Stimulated activated CD8-positive, alpha-beta memory T cell treated with anti-CD3 and anti-CD28 coated beads, Interleukin-2, amount 100 ng/mL, for 48 hours (primary cell): ENCODE results near the gene RPL36A.

Experiments
- DNase-seq, 2 donors: peaks; one replicate each; pipeline ENCODE4 v3.0.0-alpha.2; 2020; ENCODE audit warnings: low read depth in 2 of 2

The RPL36A gene

DNA sequence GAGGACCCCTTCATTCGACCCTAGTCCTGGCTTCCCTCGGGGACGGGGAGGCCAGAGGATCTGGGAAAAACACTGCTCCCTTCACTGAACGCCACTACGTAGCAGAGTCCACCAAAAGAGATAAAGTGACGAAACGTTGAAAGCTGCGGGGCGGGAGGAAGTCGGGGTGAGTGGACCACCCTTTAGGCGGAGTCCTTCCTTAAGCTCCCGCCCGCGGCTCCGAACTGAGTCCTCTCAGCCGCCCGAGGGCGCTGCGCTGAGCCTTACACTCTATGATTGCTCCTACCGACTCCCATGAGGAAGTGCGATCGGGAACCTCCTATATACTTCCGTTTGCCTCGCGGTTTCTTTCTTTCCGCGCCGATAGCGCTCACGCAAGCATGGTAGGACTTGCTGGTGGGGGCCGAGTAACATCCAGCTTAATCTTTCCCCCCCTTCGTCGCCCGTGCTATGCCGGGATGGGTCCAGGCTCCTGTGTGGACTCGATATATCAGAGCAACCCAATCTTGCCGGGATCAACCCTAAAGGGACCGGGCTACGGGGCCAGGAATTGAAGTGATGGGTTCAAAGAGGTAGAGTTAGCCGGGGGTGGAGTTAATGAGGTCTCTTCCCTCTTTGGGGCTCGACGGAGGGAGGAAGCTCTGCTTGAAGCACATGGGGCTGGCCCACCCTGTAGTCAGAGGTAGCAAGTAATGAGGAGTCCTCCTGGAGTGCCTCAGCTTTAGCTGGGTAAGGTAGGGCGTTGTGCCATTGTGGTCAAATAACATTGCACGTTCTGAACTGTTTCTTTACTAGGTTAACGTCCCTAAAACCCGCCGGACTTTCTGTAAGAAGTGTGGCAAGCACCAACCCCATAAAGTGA, at the start of gene RPL36A:
Gene RPL36A, plus strand, starts transcription at position 348 of the 862 bp plus-strand sequence. Its CDS starts 33 bp downstream, at position 381.
- peak; percentile 68 to 77 for DNase-seq

DNA sequence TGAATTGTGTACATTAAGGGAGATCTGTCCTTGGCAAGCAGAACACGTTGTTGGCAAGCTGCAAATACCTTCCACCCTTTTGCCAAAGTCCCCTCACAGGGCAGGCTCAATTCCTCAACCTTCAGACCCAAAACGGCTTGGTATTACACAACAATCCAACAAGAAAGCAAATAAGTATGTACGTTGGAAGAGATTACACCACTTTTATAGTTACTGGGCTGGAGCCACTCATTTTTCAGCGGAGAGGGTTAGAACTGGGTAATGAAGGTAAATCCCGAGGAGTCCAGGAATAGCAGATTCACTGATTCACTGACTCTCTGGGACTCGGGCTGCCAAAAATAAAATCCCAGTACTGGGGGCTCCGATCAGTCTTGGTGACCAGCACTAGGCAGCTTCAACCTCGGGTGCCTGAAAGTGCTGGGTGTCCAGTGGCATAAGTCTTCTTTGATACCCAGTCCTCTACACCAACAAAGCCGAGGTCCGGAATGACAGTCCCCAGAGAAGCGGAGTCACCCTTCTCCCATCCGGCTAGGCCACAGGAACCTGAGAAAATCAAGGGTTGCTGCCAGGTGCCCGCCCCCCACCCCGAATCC, 42.9 kb upstream of the RPL36A start:
- no peak for DNase-seq

DNA sequence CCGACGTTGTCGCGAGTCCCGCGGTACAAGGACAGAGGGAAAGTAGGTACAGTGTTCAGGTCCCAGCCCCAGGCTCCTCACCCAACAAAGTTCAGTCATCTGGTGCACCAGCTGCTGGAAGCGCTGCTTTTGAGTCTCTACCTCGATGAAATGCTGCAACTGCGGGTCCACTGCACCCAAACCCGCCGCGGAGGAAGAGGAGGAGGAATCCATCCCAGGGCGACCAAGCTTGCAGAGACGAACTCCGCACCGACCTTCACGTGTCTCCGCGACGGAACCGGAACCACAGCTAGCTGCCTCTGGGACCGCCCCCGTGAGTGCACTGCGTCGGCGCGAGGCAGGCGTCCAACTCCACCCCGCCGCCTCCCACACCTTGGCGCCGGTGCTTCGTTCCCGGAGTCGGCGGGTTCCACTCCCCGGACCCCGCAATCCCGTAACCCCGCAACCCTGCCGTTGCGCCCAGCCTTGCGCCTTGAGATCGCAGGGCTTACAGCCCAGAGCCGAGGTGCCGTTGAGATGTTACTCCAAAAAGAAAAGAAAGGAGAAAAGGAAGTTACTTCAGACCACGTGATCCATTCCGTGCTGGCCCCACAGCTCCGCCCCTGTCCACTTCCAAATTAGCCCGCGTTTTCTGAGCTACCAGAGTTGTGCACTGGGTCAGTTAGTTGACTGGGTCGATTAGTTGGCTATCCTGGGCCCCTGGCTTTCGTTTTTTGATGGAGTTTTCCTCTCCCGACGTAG, 42.2 kb upstream of the RPL36A start, which contains the start of gene TIMM8A:
Gene TIMM8A, minus strand, starts transcription at position 291 of the 741 bp plus-strand sequence. Its CDS starts 78 bp downstream, at position 213.
- peak; percentile 62 to 64 for DNase-seq

DNA sequence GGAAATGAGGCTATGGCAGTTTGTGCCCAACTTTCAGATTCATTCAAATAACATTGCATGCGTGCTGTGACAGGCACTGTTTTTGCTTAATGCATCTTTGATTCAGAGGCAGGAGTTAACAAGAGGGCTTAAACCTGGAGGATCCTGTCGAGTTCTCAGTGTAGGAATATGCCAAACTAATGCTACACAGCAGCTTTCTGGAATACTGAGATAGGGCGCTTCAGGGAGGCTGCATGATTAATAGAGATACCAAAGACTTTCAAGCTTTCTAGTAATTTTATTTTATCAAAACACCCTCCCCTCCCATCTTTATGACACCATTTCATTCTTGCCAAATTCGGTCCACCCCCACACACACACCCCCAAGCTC, 41.6 kb upstream of the RPL36A start:
- DNase-seq, result no peak

- DNase-seq, result no peak
Observed at GRCh38 chrX:101357166-101357795, 33.5 kb upstream of the RPL36A start.

DNA sequence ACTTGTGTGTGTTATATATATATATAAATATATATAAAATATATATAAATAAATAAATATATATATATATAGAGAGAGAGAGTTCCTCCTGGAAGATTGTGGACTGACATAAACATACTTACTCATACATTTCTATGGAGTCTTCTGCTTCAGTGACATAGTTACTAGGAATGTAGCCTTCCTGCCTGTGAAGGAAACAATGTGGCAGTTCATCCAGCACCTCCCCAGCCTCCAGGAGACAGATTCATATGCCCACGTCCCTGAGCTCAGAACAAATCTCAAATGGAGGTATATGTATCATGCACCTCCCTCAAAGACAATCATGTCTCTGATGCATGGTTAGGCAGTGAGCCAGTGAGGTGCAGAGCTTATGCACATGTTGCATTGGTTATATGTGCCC, 30.8 kb upstream of the RPL36A start:
- DNase-seq, result no peak

DNA sequence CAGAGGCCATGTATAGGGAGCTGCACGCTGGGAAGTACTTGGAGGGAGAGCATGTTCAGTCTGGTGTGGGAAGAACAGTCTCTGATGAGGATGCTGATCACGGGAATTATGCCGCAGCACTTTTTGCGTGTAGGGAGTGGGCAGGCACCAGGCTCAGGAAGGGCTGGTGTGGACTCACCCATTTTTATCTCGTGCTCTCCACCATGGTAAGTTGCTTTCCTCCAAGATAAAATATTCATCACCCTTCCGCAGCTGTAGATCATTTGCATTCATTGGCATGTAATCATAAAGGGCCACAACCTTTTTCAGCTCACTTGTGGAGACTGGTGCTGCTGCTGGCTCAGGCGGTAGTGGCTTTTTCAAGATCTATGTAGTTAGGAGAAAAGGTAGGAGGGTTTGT, 30.4 kb upstream of the RPL36A start:
- DNase-seq, result no peak

DNA sequence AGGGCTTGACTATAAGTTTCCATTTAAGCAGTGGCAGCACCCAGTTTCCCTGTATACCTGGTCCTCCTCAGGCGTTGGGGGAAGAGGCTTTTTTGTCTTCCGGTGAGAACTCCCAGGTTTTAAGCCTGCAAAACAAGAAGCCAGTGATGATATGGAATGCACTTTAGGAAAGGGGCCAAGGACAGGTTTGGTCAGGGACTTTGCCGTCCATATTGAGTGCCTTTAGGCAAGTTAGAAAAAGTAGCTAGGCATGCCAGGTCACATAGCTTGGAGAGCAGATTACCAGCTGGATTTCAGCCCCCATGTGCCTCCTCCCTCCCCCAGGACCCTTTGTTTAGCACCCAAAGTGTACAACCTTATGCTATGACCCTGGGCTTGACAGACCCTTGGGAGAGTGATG, 28.7 kb upstream of the RPL36A start:
- DNase-seq, result no peak

GRCh38 chrX:101362757-101363156, 28.1 kb upstream of the RPL36A start:
- DNase-seq, result no peak

DNA sequence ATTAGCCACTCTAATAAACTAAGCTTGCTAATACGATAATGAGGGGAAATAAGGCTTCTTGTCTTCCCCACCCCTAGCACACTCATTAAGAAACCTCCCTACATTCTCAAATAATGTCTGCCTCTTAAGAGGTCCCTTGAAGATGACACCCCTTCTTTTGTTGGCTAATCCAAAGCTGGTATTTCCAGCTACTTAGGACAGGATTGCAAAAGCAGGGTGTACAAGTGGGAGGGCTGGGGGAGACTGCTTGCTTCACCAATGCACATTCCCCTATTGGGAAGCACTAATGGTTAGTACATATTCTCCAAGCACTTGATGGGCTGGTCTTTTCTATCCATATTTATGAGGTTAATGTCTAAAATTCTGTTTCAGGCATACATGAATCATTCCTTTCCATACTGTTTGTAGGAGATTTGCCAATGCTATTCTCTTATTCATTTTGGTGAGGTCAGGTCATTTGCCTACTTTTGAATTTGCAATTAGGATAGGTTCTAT, 25.5 kb upstream of the RPL36A start:
- DNase-seq, result no peak

DNA sequence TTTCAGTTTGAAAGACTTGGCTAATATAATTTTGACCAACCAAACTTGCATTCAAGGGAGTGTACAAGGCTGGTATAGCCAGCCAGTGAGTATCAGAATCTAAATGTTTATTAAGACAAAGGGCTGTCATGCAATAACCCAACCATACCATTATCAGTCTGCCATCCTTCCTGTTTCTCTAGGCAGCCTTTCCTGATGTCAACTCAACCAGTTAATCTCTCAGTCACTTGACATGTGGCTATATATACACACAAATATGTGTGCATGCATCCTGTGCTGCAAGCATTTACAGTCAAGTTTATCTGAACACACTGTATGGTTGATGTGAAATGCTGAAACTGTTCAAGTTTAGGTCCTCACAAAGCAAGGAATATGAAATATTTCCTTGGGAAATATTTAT, 22.0 kb upstream of the RPL36A start:
- DNase-seq, result no peak

DNA sequence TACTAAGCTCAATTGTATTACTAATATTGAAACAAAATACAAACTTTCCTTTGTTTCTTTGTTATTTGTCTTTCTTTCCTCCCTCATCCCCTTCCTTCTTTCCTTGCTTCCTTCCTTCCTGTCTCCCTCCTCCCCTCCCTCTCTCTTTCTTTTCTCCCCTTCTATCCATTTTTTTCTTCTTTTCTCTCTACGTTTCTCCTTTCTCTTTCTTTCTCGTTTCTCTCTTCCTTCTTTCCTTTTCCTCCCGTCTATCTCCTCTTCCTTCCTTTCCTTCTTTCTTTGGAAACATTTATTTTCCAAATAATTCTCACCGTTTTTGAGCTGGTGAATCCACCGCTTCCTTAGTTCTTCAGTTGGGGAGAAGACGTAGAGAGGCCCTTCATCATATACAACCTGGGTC, 21.1 kb upstream of the RPL36A start:
- no peak for DNase-seq

DNA sequence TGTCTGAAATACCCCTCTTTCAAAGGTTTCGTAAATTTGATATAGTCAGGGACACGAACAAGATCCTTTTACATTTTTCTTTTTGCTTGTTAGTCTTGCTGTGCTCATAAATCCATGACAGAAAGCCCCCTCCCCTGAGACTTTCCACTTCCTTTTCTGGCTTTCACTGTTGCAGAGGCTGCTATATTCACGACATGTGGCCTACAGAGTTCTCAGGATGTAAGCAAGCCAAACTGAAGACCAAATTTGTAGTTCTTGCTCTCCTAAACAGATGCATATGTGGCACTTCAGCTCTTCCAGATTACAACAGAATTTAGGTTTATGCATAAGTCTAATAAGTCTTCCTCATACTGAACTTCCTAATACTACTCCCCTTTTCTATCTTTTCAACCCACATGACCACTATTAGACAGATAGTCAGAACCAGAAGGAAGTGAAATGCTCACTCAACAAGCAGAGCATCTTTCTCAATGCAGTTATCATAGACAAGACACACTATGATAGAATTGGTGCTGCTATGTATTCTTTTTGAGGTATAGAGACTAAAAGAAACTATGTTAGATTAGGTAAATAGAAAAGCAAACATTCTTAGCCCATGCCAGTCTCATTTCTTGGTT, 19.8 kb upstream of the RPL36A start:
- no peak for DNase-seq

GRCh38 chrX:101377547-101377946, 13.3 kb upstream of the RPL36A start:
- DNase-seq, result no peak

DNA sequence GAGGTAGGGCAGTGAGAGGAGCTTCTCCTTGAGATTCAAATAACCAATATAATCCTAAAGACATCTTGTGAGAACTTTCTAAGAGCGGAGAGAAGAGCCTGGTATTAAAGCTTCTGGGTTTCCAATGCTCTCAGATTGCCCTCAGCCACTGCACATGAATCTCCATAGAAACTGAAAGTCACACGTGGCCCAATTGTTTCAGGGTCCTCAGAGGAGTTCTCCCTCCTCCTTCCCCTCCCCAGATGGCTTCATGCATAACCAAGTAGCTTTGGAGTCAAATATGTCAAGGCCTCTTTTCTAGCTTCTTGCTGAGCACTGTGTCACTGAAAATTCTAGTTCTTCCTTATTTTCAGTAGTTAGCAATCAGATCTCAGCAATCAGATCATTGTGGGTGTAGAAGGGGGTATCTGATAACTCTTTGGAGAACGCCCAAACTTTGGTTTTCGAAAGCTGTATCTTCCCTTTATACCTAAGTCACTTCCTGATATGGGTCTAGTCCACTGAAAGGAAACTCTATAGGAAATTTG, 7.1 kb upstream of the RPL36A start:
- no peak for DNase-seq

- DNase-seq, result no peak
Observed at GRCh38 chrX:101385026-101385684, 5.7 kb upstream of the RPL36A start.

GRCh38 chrX:101385795-101386541, 4.8 kb upstream of the RPL36A start, which contains the start of gene BTK:
Gene BTK (minus strand): TSS chrX:101386191. CDS start chrX:101375284, 10,907 bp downstream.
- no peak for DNase-seq

- DNase-seq, result no peak
Observed at GRCh38 chrX:101386542-101386885, 4.3 kb upstream of the RPL36A start.

GRCh38 chrX:101388604-101389003, 2.2 kb upstream of the RPL36A start:
- no peak for DNase-seq

DNA sequence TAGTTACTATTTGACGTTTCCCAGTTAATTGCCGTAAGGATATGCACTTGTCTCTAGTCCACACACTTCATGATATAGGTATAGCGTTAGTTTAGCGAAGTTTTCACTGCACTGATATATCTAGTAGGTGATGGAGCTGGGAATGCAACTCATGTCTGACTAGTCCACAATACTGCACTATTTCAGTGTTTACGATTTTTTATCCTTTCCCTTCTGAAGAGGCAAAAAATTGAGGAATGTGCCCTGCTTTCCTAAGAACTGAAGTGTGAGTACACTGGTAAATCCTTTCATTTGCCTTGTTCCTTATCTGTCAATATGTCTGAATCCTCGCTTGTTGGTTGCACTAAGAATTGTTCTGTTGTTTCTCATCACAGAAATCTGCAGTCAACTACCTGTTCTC, 1.0 kb downstream of the RPL36A start:
- DNase-seq, result no peak
